ENCODE results near the gene DLX2.

DLX2 gene

DNA sequence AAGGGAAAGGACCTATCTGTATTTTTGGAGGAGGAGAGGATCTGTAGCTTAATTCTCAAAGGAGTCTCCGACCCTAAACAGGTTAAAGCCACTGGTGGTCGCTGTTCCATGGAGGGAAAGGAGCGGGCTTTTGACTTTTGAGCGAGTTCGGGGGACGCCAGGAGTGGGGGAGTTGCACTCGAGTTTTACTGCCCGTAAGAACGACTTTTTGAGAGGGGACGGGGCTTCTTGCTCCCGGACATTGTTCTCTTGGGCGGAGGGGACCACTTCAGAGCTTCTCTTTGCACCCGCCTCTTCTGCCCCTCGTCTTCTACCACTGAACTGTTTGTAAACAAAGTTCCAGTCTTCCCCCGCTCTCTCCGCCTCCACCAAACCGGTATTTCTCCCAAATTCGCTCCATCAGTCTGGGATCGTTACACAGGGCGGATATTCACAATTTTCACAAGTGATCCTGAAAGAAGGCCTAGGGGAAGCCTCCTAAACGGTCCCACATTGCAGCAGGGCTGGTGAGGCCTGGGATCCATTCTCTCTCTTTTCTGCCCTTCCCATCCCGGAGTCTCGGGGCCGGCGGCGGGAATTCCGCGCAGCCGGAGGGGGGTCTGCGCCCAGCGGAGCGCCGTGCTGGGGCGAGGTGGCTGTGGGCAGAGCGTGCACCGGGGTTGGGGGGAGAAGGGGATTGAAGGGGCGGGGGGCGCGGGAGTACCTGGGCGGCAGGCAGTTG is 6.6 kb downstream of the DLX2 start:
- no peak for DNase-seq (ENCODE audit: low spot score)
- TF ChIP-seq, protein P1, sequence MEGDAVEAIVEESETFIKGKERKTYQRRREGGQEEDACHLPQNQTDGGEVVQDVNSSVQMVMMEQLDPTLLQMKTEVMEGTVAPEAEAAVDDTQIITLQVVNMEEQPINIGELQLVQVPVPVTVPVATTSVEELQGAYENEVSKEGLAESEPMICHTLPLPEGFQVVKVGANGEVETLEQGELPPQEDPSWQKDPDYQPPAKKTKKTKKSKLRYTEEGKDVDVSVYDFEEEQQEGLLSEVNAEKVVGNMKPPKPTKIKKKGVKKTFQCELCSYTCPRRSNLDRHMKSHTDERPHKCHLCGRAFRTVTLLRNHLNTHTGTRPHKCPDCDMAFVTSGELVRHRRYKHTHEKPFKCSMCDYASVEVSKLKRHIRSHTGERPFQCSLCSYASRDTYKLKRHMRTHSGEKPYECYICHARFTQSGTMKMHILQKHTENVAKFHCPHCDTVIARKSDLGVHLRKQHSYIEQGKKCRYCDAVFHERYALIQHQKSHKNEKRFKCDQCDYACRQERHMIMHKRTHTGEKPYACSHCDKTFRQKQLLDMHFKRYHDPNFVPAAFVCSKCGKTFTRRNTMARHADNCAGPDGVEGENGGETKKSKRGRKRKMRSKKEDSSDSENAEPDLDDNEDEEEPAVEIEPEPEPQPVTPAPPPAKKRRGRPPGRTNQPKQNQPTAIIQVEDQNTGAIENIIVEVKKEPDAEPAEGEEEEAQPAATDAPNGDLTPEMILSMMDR (IDR thresholded peaks at IDR 0.05) = no peak
- peak overlapping the region; percentile 70 for H3K4me3 ChIP-seq
- peak overlapping the region in 1 of 2 donors; percentile 44 for H3K27ac ChIP-seq

DNA sequence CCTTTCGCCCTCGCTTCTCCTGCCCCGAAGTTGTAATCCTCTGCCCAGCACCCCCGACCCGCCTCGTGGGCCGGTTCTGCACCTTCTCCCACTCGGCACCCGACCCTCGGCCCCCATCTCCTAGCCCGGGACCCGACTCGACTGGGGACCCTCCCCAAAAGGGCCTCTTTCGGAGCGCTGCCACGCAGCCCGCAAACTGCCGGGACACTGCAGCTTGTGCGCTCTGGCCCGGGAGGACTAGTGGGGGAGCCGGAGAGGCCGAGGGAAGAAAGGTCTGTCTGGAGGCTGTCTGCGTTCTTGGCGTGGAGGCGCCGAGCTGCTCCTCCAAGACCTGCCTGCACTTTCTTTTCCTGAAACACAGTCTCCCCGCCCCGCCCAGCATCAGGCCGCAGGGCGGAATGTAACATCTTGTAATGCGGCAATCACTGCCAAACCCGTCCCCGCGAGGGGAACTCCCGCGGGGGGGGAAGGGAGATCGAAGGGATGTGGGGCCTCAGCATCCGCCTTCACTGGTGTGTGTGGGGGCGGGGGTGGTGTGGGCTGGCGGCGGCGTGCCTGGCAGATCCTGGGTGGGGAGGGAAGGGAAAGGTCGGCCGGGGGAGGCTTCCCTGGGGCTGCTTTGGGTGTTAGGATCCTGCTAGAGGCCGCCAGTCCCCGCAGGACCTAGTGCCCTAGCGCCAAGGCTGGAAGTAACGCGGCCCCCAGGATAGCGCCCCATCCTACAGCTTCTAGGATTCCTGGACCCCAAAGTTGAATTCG is 7.4 kb downstream of the DLX2 start:
- TF ChIP-seq, protein P1 (IDR thresholded peaks at IDR 0.05) = no peak
- Histone ChIP-seq H3K4me3 (peak overlapping the region; percentile 70), H3K27ac (peak overlapping the region in 1 of 2 donors; percentile 8)
- no peak for DNase-seq (ENCODE audit: low spot score)

DNA sequence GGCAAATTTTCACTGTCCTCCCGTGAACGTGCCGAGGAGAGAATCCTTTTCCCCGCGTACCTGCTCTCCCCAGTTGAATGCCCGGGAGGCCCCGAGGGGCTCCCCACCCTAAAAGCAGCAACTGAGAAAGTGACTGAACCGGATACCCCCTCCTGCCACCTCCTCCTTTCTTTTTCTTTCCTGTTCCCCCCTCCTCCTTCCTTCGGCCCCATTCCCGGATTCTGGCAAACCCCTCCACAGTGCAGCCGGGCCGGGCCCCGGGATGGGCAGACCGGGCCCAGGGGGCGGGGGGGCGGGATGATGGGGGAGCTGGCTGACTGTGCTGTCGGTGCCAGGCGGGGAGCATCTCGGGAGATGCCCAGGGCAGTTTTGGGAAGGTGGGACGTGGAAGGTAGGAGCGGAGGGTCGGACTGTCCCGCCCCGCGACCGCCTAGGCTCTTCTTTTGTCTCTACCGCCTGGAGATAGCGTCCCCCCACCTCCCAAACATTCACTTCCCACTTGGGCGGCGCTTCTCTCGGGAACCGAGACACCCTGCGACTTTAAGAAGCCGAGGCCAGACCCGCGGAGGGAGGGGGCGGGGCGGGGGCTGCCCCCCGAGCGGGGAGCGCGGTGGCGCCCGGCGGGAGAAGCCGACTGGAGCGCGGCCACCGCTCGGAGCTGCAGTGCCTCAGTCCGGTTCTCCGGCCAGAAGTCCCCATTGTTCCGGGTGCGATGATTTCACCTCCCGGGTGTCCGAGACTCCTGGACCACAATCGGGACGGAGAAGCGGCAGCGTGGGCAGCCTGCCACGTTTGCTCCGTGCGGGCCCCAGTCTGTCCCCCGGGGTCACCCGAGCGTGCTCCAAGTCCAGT is 8.2 kb downstream of the DLX2 start:
- peak overlapping the region in 1 of 2 donors; percentile 8 for H3K27ac ChIP-seq
- DNase-seq (ENCODE audit: low spot score) = no peak
- TF ChIP-seq, protein P1 (IDR thresholded peaks at IDR 0.05) = no peak
- peak overlapping the region; percentile 70 for H3K4me3 ChIP-seq

DNA sequence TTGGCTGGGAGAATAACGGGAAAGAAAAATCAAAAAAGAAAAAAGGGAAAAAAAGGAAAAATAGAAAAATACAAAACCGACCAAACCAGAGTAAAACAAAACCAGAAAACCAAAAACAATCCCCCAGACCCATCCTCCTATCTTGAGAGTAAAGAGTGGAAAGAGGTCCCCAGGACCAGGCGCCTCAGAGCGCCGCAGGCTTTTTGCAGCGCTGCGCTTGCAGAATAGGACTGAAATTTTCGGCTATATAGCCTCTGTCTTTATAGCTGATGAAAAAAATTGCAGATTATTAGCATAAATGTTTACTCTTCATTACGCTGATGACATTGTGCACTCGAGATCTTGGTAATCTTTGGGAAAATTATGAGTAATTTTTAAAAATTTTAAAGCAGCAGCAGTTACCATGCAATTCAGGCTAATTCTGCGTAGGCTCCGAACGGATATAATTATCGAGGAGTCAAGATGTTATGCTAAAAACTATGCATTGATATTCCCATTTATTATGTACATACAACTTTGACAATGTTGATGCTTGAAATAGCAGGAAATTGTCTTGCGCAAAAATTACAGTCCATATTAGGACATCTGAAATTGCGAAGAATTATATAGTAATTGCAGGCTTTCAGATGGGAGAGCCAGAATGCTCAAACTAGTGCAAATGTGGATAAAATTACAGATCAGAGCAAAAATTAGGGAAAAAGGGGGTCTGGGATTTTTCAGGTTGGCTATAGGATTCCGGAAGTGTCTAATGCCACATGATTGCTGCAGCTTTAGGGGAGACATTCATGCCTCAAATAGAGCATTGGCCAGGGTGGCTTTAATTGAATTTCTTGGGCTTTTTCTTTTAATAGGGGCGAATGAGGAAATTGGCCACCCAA is 9.0 kb downstream of the DLX2 start:
- H3K4me3 ChIP-seq = peak overlapping the region; percentile 70
- no peak overlapping the region for H3K27ac ChIP-seq
- DNase-seq (ENCODE audit: low spot score) = no peak
- TF ChIP-seq, protein P1 (IDR thresholded peaks at IDR 0.05) = no peak

DNA sequence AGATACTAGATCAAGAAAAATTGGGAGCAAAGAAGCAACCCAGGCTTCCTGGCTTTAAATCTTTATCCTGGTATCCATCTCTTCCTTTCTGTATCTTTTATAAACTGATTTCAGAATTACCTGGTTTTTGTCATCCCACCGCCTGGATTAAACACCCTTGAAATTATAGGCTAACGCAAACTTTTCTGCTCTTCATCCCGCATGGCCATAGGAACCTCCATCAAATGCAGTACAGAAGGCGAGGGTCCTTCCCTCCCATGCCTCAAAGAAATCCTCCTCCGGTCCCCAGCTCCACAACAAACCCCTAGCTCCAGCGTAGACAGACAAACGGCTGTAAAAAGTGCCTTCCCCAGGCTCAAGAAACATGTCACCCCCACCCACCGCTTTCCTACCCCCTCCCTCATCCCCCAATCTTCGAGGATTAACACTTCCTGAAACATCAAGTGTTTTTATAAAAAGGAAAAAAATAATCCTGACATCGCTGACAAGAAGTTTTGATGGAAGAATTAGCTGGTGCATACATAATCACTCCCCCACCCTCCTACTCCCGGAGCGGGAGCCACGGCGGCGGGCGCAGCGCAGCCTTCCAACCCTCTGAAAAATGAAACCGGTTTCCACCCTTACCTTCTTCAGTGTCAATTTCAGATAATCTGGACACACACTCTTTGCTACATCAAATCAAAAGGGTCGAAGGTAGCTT is 9.8 kb downstream of the DLX2 start:
- H3K27ac ChIP-seq = no peak overlapping the region
- no peak for DNase-seq (ENCODE audit: low spot score)
- no peak overlapping the region for H3K4me3 ChIP-seq
- TF ChIP-seq, protein P1 (IDR thresholded peaks at IDR 0.05) = no peak
